AG04449 (cell line): Measurements from ENCODE around the gene ARHGEF7.

Source experiments
- CTCF ChIA-PET: fragments of 350-600 bp; formaldehyde crosslinking; extraction: SDS; loops from one replicate; lab custom pipeline; 2021; ENCODE audit warnings: antibody characterized with exemption; lab: Yijun Ruan, JAX
- POLR2A ChIA-PET: fragments of 400-600, 350-600 bp; formaldehyde crosslinking; extraction: SDS; loops from one replicate; lab custom pipeline; 2020; ENCODE audit warnings: antibody characterized with exemption, inconsistent platforms; lab: Yijun Ruan, JAX
- DNase-seq: peaks from one replicate; pipeline ENCODE4 v3.0.0-alpha.2; 2010; ENCODE audit warnings: low read depth, low spot score
- H3K4me3 ChIP-seq: 2 replicates; pipeline ENCODE4 v1.5.1; 2011; ENCODE audit warnings: low read depth, mild to moderate bottlenecking, control low read depth, low read length
- TF ChIP-seq, protein P1 (sequence below): IDR thresholded peaks from one replicate; pipeline ENCODE4 v1.5.1; 2011; ENCODE audit warnings: mild to moderate bottlenecking, moderate library complexity, low read length, control low read depth, inconsistent platforms; ENCODE audit not compliant: insufficient read depth; ENCODE audit errors: missing control alignments

ARHGEF7 gene

GRCh38 chr13:111326981-111327642, 212.0 kb downstream of the ARHGEF7 start:
- CTCF ChIA-PET = no interaction called here
- TF ChIP-seq, protein P1, sequence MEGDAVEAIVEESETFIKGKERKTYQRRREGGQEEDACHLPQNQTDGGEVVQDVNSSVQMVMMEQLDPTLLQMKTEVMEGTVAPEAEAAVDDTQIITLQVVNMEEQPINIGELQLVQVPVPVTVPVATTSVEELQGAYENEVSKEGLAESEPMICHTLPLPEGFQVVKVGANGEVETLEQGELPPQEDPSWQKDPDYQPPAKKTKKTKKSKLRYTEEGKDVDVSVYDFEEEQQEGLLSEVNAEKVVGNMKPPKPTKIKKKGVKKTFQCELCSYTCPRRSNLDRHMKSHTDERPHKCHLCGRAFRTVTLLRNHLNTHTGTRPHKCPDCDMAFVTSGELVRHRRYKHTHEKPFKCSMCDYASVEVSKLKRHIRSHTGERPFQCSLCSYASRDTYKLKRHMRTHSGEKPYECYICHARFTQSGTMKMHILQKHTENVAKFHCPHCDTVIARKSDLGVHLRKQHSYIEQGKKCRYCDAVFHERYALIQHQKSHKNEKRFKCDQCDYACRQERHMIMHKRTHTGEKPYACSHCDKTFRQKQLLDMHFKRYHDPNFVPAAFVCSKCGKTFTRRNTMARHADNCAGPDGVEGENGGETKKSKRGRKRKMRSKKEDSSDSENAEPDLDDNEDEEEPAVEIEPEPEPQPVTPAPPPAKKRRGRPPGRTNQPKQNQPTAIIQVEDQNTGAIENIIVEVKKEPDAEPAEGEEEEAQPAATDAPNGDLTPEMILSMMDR = no peak
- POLR2A ChIA-PET = no interaction called here

GRCh38 chr13:111327730-111328573, 212.8 kb downstream of the ARHGEF7 start:
- no peak for DNase-seq
- ChIA-PET POLR2A (no interaction called here), CTCF (no interaction called here)
- TF ChIP-seq, protein P1 = no peak
- no peak overlapping the region for H3K4me3 ChIP-seq

More at GRCh38 chr13:111326981-111327642, 212.0 kb downstream of the ARHGEF7 start:
- no peak overlapping the region for H3K4me3 ChIP-seq
- DNase-seq = no peak

- ChIA-PET POLR2A (no interaction called here), CTCF (no interaction called here)
- no peak for DNase-seq
- no peak overlapping the region for H3K4me3 ChIP-seq
- TF ChIP-seq, protein P1 = no peak
Measured at GRCh38 chr13:111328574-111329410, 213.7 kb downstream of the ARHGEF7 start.

DNA sequence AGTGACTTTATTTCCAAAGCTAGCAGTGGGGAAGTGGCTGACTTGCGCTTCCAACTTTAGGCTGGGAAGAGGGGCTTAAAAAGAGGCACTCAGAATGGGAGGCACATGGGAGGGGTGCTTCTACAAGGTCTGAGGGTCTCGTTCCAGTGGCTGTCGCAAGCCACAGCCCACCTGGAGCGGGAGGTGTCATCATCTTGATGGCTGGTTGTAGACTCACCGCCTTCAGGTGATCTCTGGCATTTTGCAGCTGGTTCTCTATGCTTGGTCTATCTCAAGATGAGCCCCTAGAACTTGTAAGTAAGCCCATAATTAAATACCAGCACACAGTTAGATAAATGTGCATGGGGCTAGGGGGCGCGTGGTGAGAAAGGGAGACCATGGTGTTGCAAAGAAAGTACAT, 214.5 kb downstream of the ARHGEF7 start:
- TF ChIP-seq, protein P1 = no peak
- DNase-seq = no peak
- CTCF ChIA-PET = no interaction called here
- H3K4me3 ChIP-seq = no peak overlapping the region
- POLR2A ChIA-PET = no interaction called here

DNA sequence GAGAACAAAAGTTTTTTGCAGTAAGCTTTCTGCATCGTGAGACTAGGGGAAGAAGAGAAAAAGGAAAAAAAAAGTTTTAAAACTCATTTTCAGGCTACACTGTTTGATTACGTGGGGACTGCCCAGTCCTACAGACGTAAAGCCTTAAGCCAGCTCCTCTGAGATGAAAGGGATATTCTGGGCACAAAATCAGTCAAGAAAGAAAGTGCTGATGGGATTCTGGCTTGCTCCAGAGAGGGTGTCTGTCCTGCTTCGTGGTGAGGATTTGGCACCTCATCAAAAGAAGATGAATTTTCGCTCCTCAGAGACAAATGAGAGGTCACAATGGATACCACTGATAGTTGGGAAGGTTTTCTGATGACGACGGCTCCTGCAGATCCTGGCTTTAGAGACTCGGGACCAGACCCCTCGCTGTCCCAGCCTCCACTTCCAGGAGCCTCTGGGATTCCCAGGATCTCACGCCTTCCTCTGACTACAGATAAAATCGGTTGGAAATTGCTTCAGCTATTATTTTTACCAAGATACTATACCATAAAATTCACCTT, 215.0 kb downstream of the ARHGEF7 start:
- TF ChIP-seq, protein P1 = no peak
- POLR2A ChIA-PET = no interaction called here
- CTCF ChIA-PET = no interaction called here
- no peak for DNase-seq
- H3K4me3 ChIP-seq = no peak overlapping the region
